IPS DF 4.7 (cell line): Measurements from ENCODE around the gene TAPBPL.
"Not testable (repeated sequence)": the region's sequence is repeated elsewhere in the genome, so short reads cannot be mapped to it uniquely, and the experiment has no call there.

Experiments used
- DNase-seq: peaks from one replicate; pipeline ENCODE4 v3.0.0-alpha.2; 2013; ENCODE audit warnings: low spot score; ENCODE audit errors: extremely low read depth

TAPBPL gene

DNA sequence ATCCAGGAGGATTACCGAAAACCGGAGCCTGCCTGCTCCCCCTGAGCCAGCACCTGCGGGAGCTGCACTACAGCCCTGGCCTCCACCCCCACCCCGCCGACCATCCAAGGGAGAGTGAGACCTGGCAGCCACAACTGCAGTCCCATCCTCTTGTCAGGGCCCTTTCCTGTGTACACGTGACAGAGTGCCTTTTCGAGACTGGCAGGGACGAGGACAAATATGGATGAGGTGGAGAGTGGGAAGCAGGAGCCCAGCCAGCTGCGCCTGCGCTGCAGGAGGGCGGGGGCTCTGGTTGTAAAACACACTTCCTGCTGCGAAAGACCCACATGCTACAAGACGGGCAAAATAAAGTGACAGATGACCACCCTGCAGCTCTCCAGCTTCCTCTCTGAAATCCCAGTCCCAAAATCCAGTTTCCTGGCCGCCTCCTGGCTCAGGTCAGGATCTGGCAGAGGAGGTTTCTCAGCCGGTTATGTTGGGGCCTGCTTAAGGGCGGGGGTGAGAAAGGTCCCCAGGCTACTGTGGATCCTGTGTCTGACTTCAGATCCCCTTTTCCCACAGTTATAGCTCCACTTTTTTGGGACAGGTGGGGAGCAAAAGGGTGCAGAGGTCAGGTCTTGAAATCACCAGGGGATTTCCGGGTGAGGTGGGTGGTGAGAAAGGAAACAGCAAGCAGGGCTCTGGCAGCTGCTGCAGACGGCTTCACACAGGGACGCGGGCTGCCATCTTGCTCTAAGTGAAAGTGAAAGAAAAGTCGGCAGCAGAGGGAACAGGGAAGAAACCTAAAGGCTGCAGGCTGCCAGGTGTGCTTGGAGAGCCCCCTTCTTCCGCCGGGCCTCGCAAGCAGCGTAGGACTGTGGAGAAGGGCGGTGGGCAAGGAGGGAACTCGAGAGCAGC lies at the start of gene TAPBPL:
TAPBPL (plus strand) TSS at position 695 of the 897 bp plus-strand sequence. CDS start 207 bp downstream, outside the sequence.
- DNase-seq: no peak

- DNase-seq: no peak
Measured at GRCh38 chr12:6404390-6404789, 47.5 kb upstream of the TAPBPL start.

- DNase-seq: no peak
Measured at GRCh38 chr12:6405963-6406362, 45.9 kb upstream of the TAPBPL start.

GRCh38 chr12:6407236-6407954 lies 44.4 kb upstream of the TAPBPL start:
- DNase-seq: no peak

GRCh38 chr12:6416596-6416995 lies 35.2 kb upstream of the TAPBPL start:
- no peak for DNase-seq

- no peak for DNase-seq
Measured at GRCh38 chr12:6418796-6419195, 33.0 kb upstream of the TAPBPL start.

DNA sequence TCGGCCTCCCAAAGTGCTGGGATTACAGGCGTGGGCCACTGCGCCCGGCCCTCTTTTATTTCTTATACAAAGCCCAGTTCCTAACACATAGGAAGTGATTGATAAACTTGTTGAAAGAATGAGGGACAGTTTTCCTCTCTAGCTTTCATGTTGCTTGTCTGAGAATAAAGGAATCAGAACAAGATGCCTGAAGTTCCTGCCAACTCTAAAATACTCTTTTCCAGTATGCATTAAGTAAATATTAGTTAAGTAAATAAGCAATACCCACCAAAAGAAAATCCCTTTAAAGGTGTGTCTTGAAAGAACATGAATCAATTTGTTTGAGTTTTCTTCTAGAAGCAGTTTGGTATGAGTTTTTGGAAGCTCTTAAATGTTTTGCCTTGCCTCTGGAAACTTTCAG lies 31.5 kb upstream of the TAPBPL start:
- no peak for DNase-seq

GRCh38 chr12:6423267-6424007 lies 28.4 kb upstream of the TAPBPL start:
- peak; percentile 83 for DNase-seq

DNA sequence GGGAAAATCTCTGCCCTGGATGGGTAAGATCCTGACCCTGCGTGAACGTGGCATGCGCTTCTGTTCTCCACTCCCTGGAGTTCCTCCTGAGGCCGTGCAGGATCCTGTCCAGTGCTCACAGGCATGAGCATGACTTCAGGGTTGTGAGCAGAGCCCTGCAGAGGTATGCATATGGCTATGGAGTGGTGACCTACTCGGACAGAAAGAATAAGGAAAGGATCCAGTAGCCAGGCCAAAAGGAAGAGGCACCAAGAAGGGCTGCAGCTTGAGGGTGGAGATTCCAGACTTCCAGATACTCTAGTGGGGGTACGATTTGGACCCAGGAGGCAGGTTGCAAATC lies 27.9 kb upstream of the TAPBPL start:
- DNase-seq: no peak

DNA sequence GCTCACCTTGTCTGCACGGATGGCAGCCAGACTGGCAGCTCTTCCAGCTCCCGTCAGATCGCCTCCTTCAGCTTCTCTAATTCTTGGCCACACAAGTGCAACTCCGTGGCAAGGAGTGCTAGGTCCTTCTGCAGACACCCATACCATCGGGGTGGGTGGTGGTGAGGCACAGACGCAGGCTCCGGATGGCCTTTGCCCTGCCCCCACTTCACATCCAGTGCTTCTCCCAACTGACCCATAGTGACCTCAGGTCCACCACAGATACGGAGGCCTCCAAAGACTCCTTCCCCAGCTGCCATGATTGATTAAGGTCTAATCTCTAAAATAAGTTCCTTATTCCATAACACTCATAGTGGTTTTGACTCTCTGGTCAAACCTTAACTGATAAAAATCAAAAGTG lies 27.0 kb upstream of the TAPBPL start:
- no peak for DNase-seq

- no peak for DNase-seq
Measured at GRCh38 chr12:6425590-6426531, 26.0 kb upstream of the TAPBPL start.

DNA sequence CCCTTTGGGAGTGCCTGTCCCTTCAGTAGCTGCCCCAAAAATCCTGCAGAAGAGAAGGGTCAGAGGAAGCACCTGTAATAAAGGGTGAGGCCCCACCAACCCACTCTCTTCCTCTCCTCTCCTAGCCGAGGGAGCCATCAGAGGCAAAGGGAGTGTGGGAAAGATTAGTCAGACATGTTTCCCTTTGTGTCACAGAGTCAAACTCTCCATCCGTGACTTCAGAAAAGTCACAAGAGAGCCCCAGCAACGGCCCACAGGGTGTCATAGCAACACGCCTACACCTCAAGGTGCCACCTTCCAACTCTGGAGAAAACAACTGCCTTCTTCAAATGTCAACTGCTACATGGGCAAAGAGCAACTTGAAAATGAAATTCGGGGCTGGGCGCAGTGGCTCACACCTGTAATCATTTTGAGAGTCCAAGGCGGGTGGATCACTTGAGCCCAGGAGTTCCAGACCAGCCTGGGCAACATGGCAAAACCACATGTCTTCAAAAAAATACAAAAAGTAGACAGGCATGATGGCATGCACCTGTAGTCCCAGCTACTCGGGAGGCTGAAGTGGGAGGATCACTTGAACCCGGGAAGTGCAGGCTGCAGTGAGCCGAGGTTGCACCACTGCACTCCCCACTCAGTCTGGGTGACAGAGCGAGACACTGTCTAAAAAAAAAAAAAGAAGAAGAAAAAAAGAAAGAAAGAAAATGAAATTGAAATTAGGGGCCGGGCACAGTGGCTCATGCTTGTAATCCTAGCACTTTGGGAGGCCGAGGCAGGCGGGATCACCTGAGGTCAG lies 24.8 kb upstream of the TAPBPL start:
- no peak for DNase-seq

GRCh38 chr12:6427796-6428195 lies 24.0 kb upstream of the TAPBPL start:
- not testable (repeated sequence) for DNase-seq

- DNase-seq: no peak
Measured at GRCh38 chr12:6428326-6428725, 23.5 kb upstream of the TAPBPL start.

- no peak for DNase-seq
Measured at GRCh38 chr12:6430124-6430989, 21.5 kb upstream of the TAPBPL start.

DNA sequence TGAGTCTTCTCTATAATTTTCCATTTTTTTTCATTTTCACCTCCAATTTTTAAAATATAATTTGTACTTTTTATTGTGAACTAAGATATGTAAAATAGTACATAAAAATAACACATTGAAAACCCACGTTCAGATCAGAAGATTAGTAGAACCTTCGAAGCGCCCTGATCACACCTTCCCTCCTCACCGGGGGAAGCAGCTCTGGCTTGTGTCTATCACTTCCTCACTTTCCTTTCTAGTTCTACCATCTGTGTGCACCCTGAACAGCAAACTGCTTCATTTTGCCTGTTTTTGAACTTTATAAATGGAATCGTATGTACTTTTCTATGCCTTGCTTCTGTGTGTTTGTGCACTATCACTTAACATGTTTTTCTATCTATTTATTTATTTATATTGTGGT lies 18.9 kb upstream of the TAPBPL start:
- DNase-seq: no peak

- DNase-seq: no peak
Measured at GRCh38 chr12:6434205-6435140, 17.4 kb upstream of the TAPBPL start.
